GM12864 (cell line): ENCODE measurements around the gene RGS16.
"Not testable (repeated sequence)": the region's sequence is repeated elsewhere in the genome, so short reads cannot be mapped to it uniquely, and the experiment has no call there.

ENCODE experiments used
- DNase-seq: peaks from one replicate; pipeline ENCODE4 v3.0.0-alpha.2; 2011; ENCODE audit warnings: low read depth
- H3K4me3 ChIP-seq: 2 replicates; pipeline ENCODE4 v1.5.1; 2011; ENCODE audit warnings: mild to moderate bottlenecking, low read depth, low read length, control low read depth
- TF ChIP-seq, protein P1 (sequence below): IDR thresholded peaks from 2 replicates; pipeline ENCODE4 v1.5.1; 2011; ENCODE audit warnings: low read depth, mild to moderate bottlenecking, moderate library complexity, low read length, control low read depth, inconsistent platforms; ENCODE audit errors: missing control alignments

RGS16 gene

DNA sequence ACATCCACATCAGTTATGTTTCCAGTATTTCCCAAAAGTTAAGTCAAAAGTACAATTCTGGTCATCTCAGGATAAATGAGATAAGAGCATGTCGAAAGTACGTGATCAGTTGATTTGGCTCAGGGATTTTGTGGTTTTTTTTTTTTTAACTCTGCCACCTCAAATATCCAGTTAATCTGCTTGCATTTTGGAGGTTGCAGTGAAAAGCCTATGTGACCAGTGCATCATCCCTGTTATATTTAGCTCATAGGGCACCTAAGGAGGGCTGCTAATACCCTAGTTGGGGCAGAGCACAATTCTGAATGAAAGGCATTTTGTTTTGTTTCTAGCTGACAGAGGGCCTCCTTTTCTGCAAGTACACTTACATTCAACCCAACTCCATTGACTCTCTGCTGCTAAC is 31.7 kb upstream of the RGS16 start:
- no peak for DNase-seq
- H3K4me3 ChIP-seq = no peak overlapping the region
- TF ChIP-seq, protein P1, sequence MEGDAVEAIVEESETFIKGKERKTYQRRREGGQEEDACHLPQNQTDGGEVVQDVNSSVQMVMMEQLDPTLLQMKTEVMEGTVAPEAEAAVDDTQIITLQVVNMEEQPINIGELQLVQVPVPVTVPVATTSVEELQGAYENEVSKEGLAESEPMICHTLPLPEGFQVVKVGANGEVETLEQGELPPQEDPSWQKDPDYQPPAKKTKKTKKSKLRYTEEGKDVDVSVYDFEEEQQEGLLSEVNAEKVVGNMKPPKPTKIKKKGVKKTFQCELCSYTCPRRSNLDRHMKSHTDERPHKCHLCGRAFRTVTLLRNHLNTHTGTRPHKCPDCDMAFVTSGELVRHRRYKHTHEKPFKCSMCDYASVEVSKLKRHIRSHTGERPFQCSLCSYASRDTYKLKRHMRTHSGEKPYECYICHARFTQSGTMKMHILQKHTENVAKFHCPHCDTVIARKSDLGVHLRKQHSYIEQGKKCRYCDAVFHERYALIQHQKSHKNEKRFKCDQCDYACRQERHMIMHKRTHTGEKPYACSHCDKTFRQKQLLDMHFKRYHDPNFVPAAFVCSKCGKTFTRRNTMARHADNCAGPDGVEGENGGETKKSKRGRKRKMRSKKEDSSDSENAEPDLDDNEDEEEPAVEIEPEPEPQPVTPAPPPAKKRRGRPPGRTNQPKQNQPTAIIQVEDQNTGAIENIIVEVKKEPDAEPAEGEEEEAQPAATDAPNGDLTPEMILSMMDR = no peak

DNA sequence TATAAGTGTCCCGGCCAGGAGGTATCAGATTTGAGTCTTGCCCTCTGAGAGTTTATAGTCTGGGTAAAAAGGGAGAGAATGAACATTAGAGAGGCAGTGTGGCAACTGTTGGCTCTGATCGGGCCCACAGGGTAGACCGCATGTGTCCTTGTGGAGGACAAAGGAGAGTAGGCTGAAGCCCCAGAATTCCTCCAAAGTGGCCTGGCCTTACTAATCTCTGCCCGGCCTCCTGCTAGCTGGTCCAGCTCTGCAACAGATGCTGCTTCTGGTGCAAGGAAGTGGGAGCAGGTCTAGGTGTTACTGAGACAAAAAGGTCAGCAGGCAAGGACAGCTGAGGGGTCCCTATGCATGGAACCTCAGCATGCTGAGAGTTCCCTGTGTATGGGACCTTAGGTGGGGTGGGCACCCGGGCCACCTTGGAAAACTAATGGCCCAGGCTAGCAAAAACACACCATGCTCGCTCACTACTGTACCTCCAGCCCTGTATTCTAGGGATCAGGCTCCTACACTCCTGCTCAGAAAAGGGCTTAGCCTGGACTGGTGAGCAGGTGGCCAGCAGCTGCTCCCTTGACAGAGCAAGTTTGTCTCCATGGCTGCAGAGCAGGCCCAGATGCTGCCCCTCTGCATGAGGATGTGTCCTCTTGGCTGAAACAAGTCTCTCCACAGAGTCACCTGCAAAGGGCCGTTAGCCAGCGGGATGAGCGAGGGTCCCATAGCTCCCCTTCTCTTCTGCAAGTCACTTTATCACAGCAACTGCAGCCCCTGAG is 30.3 kb upstream of the RGS16 start:
- TF ChIP-seq, protein P1 = no peak
- H3K4me3 ChIP-seq = no peak overlapping the region
- DNase-seq = no peak

DNA sequence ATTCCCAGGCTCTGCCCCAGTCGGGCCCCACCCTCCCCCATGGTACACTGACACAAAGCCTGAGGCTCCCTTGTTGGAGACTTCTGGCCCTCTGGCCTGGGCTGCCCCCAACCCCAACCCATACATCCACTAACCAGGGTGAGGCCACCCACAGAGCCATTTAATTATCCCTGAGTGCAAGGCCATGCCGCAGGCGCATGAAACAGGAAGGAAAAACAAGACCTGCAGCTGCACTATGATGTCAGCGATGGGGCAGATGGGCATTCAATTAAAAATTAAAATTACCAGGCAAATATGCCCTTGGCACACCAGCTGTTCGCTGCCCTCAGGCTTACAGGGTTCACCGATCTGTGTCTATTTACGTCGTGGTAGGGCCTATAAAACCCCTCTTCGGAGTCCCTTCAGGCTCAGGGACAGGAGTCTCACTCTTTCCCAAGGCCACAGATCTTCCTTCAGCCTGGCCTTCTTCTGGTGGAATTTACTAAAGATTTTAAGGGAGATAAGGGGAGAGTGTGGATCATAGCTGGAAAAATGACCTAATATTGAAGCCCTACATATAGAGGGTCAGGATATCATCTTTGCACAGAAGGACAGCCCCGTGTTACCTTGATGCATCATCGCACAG is 29.6 kb upstream of the RGS16 start:
- TF ChIP-seq, protein P1 = no peak
- H3K4me3 ChIP-seq = no peak overlapping the region
- DNase-seq = no peak

DNA sequence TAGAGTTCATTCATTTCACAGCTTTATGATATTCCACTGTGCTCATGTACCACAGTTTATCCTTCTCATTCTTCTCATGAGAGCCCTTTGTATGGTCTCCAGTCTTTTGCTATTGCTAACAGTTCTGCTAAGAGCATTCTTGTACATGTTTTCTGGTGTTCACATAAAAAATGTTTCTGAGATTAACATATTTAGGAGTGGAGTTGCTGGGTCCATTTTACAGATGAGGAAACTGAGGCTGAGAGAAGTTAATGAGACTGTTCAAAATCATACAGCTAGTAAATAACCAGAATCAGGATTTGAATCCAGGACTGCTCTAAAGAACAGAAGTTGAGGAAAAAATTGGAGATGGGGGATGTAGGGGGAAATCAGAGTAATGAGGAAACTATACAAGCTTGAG is 28.8 kb upstream of the RGS16 start:
- DNase-seq = no peak
- H3K4me3 ChIP-seq = no peak overlapping the region
- TF ChIP-seq, protein P1 = no peak

DNA sequence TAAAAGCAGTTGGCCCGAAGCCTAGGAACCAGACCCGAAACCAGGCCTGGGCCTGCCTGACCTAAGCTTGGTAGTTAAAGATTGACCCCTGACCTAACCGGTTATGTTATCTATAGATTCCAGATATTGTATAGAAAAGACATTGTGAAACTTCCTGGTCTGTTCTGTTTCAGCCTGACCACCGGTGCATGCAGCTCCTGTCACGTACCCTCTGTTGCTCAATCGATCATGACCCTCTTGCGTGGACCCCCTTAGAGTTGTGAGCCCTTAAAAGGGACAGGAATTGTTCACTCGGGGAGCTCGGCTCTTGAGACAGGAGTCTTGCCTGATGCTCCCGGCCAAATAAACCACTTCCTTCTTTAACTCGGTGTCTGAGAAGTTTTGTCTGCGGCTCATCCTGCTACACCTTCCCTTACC is 28.3 kb upstream of the RGS16 start:
- not testable (repeated sequence) for DNase-seq, H3K4me3 ChIP-seq

DNA sequence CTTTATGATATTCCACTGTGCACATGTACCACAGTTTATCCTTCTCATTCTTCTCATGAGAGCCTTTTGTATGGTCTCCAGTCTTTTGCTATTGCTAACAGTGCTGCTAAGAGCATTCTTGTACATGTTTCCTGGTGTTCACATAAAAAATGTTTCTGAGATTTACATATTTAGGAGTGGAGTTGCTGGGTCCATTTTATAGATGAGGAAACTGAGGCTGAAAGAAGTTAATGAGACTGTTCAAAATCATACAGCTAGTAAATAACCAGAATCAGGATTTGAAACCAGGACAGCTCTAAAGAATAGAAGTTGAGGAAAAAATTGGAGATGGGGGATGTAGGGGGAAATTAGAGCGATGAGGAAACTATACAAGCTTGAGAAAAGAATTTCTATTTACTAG is 27.8 kb upstream of the RGS16 start:
- TF ChIP-seq, protein P1 = no peak
- no peak for DNase-seq
- no peak overlapping the region for H3K4me3 ChIP-seq

DNA sequence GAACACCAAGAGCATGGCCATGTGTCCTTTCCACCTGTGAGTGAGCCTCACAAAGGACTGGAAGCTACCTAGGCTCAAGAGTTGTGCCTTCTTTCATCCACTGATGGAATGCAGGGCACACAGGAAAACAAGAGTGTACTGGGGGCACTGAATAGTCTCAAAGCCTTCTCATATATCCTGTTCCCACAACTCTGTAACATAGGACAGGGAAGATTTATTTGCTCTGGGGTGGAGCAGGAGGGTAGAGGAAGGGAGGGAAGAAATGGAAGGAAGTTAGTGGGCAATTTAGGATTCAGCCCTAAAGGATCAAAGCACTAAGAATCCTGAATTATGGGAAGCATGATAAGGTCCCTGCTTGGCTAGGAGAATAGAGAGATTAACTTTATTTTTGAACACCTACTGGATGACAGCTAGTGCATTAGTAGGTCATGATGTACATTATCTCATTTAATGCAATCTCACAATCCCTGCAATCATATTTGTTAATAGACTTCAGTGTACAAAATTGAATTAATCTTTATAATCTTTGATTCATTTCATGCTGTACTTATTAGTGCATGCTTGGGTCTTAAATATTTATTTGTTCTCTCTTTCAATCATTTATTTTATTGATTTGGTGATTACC is 27.0 kb upstream of the RGS16 start:
- no peak overlapping the region for H3K4me3 ChIP-seq
- TF ChIP-seq, protein P1 = no peak
- DNase-seq = no peak
